ENCODE data around the gene STK26. TPM values are rescaled to one million over a fixed set of nuclear protein-coding genes. Genes with fewer than 3 reads are reported as not detected.

Gene STK26
- 10 to 100 TPM; 28.5 to 38.1 (median 34.4) TPM for total RNA-seq
- 65.3 TPM for total RNA-seq (2013)
- 78.9 to 232 (median 98.5) reads per million in 29 experiments for total RNA-seq

DNA sequence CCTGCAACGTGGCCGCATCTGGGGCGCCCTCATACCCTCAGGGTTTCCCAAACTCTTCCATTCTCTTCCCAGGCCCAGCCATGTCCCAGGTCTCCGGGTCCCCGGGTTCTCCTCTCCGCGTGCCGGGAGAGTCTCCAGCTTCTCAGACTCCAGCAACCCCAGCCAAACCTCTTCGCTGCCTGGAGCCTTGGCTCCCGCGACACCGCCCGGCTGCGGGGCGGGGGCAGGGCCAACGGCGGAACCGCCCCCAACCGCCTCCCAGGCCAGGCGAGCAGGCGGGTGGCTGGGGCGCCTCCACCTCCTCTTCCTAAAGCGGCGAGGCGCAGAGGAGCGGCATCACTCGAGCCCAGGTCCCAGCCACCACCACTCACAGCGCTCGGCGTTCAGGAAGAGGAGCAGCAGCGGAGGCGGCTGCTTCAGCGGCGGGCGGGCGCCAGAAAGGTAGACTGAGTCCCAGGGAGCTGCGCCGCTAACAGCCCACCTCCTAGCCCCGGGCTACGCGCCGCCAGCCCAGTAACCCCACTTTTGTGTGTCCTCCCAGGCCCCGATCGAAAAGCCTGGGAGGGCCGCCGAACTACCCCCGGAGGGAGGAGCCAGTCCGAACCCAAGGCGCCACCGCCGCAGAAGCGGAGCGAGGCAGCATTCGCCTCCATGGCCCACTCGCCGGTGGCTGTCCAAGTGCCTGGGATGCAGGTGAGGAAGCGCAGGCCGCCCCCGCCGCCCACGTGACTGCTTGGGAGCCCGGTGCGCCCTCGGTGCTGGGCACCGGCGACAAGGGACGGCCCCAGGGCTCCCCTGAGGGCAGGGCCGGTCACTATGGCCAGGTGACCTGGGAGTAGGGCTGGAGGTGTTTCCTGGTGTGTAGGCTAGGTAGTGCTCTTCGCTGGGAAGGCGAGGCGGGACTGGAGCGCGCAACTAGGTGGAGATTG is at the start of gene STK26:
Gene STK26, plus strand, starts transcription at position 336 of the 929 bp plus-strand sequence. Its CDS starts 316 bp downstream, at position 652.
- H3K27me3 Mint-ChIP-seq: peaks cover 0 to 17% of the 10 kb centered on the region in 2 donors
- ChIA-PET POLR2A (interaction anchor here in 1 of 2 donors (0.6 kb wide), 1 partner anchor 37 kb away, joined by 3 read pairs; no protein-coding TSS in a partner anchor), CTCF (interaction anchor here in 1 of 2 donors (1.4 kb wide), 1 partner anchor 48 kb away, joined by 7 read pairs; no protein-coding TSS in a partner anchor)
- peak within 1 kb of the TSS; percentile 86 to 88 for H3K27ac Mint-ChIP-seq
- H3K9me3 Mint-ChIP-seq: no peaks in the 10 kb centered on the region
- peak within 1 kb of the TSS; percentile 75 to 89 for H3K4me3 ChIP-seq (ENCODE audit: control insufficient read depth in 1 of 2, extremely low read depth in 1 of 2, low read length in 1 of 2)
- no peaks in the 10 kb centered on the region for H3K36me3 ChIP-seq (ENCODE audit: control insufficient read depth in 2 of 2, extremely low read depth in 1 of 2, insufficient read depth in 1 of 2, low read length in 1 of 2)
- peak within 1 kb of the TSS; percentile 87 to 93 (median 89) for H3K4me3 Mint-ChIP-seq
- WGBS (ENCODE audit: insufficient coverage): 0% methylated on average over 42 of the region's 73 CpGs
- ATAC-seq (replicated peaks in 1 of 4): peak; percentile 89 to 91 (median 90)
- H3K9me3 ChIP-seq: no peaks in the 10 kb centered on the region
- peaks cover 33 to 38% (median 36%) of the 10 kb centered on the region in 3 donors for H3K4me1 Mint-ChIP-seq
- no peaks in the 10 kb centered on the region for H3K27me3 ChIP-seq (replicated peaks in 1 of 2; ENCODE audit: control insufficient read depth in 2 of 2, extremely low read depth in 1 of 2, insufficient read depth in 2 of 2, low read length in 1 of 2)
- peaks cover 0 to 10% of the 10 kb centered on the region in 2 experiments for H3K4me1 ChIP-seq (ENCODE audit: control insufficient read depth in 1 of 2, extremely low read depth in 1 of 2, insufficient read depth in 2 of 2, low read length in 2 of 2)
- peak within 1 kb of the TSS; percentile 68 for H3K27ac ChIP-seq (ENCODE audit: low read length)
- H3K36me3 Mint-ChIP-seq: peaks cover 6% of the 10 kb centered on the region
- DNase-seq: peak; percentile 54 to 84 (median 73)

DNA sequence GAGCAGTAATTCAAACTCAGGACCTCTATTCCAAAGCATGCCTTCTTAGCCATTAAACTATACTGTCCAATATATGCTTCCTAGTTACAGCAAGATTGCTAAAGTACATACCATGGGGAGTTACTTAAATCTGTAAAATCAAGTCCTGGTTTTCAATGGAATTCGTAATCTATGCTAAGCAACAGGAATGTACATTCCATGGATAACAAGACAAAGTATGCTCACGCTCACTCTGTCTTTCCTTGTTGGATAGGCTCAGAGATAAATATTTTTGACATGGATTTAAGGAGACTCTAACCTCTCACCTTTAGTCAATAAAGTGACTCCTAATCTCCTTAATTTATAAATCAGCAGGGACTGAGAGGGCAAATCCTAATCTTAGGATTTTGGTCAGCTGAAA is 47.3 kb upstream of the STK26 start:
- Mint-ChIP-seq H3K4me1 (peaks cover 0 to 3% (median 1%) of the 10 kb centered on the region in 3 donors), H3K27ac (no peak overlapping the region), H3K27me3 (peaks cover 0 to 7% of the 10 kb centered on the region in 2 donors), H3K9me3 (no peaks in the 10 kb centered on the region), H3K36me3 (no peaks in the 10 kb centered on the region), H3K4me3 (no peak overlapping the region)
- Histone ChIP-seq H3K4me3 (ENCODE audit: control insufficient read depth in 1 of 2, extremely low read depth in 1 of 2, low read length in 1 of 2) (no peak overlapping the region), H3K36me3 (ENCODE audit: control insufficient read depth in 2 of 2, extremely low read depth in 1 of 2, insufficient read depth in 1 of 2, low read length in 1 of 2) (no peaks in the 10 kb centered on the region), H3K9me3 (no peaks in the 10 kb centered on the region), H3K27me3 (replicated peaks in 1 of 2; ENCODE audit: control insufficient read depth in 2 of 2, extremely low read depth in 1 of 2, insufficient read depth in 2 of 2, low read length in 1 of 2) (no peaks in the 10 kb centered on the region), H3K27ac (ENCODE audit: low read length) (no peak overlapping the region), H3K4me1 (ENCODE audit: control insufficient read depth in 1 of 2, extremely low read depth in 1 of 2, insufficient read depth in 2 of 2, low read length in 2 of 2) (no peaks in the 10 kb centered on the region)
- ChIA-PET POLR2A (interaction anchor here in 1 of 2 donors (0.6 kb wide), 1 partner anchor 10 kb away, joined by 3 read pairs; no protein-coding TSS in a partner anchor), CTCF (no interaction called here)
- ATAC-seq (replicated peaks in 1 of 4) (no peak), DNase-seq (no peak)
- no CpG with 5 or more reads among the region's 2 CpGs for WGBS (ENCODE audit: insufficient coverage)

DNA sequence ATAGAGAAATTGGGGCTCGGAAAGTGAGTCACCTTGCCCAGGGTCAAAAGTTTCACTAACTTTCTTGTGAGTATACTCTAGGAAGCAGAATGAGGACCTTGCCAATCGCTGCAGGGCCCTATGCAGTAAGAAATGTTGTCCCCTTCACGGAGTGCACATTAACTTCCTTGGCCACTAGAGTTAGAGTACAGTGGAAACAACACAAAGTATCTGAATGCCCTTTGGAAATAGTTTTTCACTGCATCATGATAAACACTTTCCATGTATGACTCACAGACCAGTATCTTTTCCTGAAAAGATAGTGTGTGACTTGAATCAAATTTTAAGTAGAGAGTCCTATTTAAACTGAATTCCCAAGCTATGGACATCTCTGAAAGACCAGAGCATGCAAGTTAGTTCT is 45.5 kb upstream of the STK26 start:
- ATAC-seq (replicated peaks in 1 of 4) (no peak), DNase-seq (no peak)
- H3K4me3 Mint-ChIP-seq: no peak overlapping the region
- ChIA-PET POLR2A (no interaction called here), CTCF (interaction anchor here in 1 of 2 donors (0.6 kb wide), 1 partner anchor 1705 kb away, joined by 3 read pairs; no protein-coding TSS in a partner anchor)
- peaks cover 0 to 1% of the 10 kb centered on the region in 2 experiments for H3K4me1 ChIP-seq (ENCODE audit: control insufficient read depth in 1 of 2, extremely low read depth in 1 of 2, insufficient read depth in 2 of 2, low read length in 2 of 2)
- H3K9me3 Mint-ChIP-seq: no peaks in the 10 kb centered on the region
- peaks cover 0 to 23% of the 10 kb centered on the region in 2 donors for H3K27me3 Mint-ChIP-seq
- H3K4me1 Mint-ChIP-seq: peaks cover 9 to 19% (median 16%) of the 10 kb centered on the region in 3 donors
- WGBS (ENCODE audit: insufficient coverage): no CpG with 5 or more reads among the region's 3 CpGs
- no peaks in the 10 kb centered on the region for H3K9me3 ChIP-seq
- H3K27ac Mint-ChIP-seq: no peak overlapping the region
- H3K36me3 ChIP-seq (ENCODE audit: control insufficient read depth in 2 of 2, extremely low read depth in 1 of 2, insufficient read depth in 1 of 2, low read length in 1 of 2): no peaks in the 10 kb centered on the region
- H3K4me3 ChIP-seq (ENCODE audit: control insufficient read depth in 1 of 2, extremely low read depth in 1 of 2, low read length in 1 of 2): no peak overlapping the region
- H3K27me3 ChIP-seq (replicated peaks in 1 of 2; ENCODE audit: control insufficient read depth in 2 of 2, extremely low read depth in 1 of 2, insufficient read depth in 2 of 2, low read length in 1 of 2): no peaks in the 10 kb centered on the region
- no peak overlapping the region for H3K27ac ChIP-seq (ENCODE audit: low read length)
- H3K36me3 Mint-ChIP-seq: no peaks in the 10 kb centered on the region

DNA sequence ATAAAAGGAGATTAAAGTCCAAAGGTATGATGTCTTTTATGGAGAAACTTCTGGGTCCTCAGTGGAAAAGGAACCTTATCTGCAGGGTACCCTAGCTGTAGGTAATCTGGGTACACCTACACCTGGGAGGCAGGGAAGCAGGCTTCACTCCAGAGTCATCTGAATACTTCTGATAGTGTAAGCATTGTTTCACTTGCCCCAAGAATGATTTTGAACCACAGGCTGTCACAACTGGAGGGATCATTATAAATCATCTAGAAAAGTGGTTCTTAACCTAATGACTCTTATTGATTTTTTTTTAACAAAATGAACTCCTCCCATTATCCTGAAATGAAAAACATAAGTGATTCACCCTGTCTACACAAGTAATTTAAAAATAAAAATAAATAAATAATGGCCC is 44.0 kb upstream of the STK26 start:
- no peak overlapping the region for H3K4me3 Mint-ChIP-seq
- ATAC-seq (replicated peaks in 1 of 4) (no peak), DNase-seq (no peak)
- no peak overlapping the region for H3K27ac Mint-ChIP-seq
- no peaks in the 10 kb centered on the region for H3K9me3 ChIP-seq
- H3K27me3 ChIP-seq (replicated peaks in 1 of 2; ENCODE audit: control insufficient read depth in 2 of 2, extremely low read depth in 1 of 2, insufficient read depth in 2 of 2, low read length in 1 of 2): no peaks in the 10 kb centered on the region
- ChIA-PET CTCF (interaction anchor here in 1 of 2 donors (0.8 kb wide), 1 partner anchor 10 kb away, joined by 3 read pairs; no protein-coding TSS in a partner anchor), POLR2A (no interaction called here)
- H3K36me3 Mint-ChIP-seq: no peaks in the 10 kb centered on the region
- H3K4me3 ChIP-seq (ENCODE audit: control insufficient read depth in 1 of 2, extremely low read depth in 1 of 2, low read length in 1 of 2): no peak overlapping the region
- no peaks in the 10 kb centered on the region for H3K9me3 Mint-ChIP-seq
- no peak overlapping the region for H3K27ac ChIP-seq (ENCODE audit: low read length)
- peaks cover 0 to 29% of the 10 kb centered on the region in 2 donors for H3K27me3 Mint-ChIP-seq
- H3K4me1 ChIP-seq (ENCODE audit: control insufficient read depth in 1 of 2, extremely low read depth in 1 of 2, insufficient read depth in 2 of 2, low read length in 2 of 2): peaks cover 3 to 10% of the 10 kb centered on the region in 2 experiments
- no peaks in the 10 kb centered on the region for H3K36me3 ChIP-seq (ENCODE audit: control insufficient read depth in 2 of 2, extremely low read depth in 1 of 2, insufficient read depth in 1 of 2, low read length in 1 of 2)
- H3K4me1 Mint-ChIP-seq: peaks cover 19 to 27% (median 26%) of the 10 kb centered on the region in 3 donors

DNA sequence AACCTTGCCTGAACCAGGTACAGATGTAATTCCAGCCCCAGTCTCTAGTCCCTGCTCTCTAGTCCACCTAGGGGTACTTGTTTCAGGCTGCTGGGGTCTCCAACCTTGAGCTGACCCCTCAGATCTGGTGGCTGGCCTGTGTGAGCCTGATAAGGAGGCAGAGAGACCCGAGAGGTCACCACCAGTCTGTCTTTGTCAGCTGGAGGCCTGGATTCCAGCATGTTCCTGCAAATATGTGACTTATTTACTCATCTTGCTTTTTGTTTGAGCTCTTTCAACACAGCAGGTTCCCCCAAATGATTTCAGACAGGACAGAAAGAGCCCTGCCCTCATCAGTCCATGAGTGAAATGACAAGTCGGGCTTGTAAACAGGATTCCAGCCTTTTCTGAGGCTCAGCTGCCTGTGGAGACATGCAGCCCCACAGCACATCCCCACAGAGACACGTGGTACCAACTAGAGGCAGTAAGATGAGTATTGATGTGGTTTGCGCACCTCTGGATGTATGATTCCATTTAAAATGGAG is 37.5 kb upstream of the STK26 start:
- DNase-seq (peak in 8 of 35 experiments; percentile 0 to 28 (median 3)), ATAC-seq (replicated peaks in 1 of 4) (peak in 3 of 4 experiments; percentile 15 to 23 (median 22))
- CTCF ChIA-PET: no interaction called here
- peaks cover 0 to 1% (median 0%) of the 10 kb centered on the region in 3 donors for H3K9me3 Mint-ChIP-seq
- H3K36me3 Mint-ChIP-seq: no peaks in the 10 kb centered on the region
- POLR2A ChIA-PET: interaction anchor here in 1 of 2 donors (0.6 kb wide), 1 partner anchor 9 kb away, joined by 3 read pairs; no protein-coding TSS in a partner anchor
- no peaks in the 10 kb centered on the region for H3K27me3 ChIP-seq (replicated peaks in 1 of 2; ENCODE audit: control insufficient read depth in 2 of 2, extremely low read depth in 1 of 2, insufficient read depth in 2 of 2, low read length in 1 of 2)
- peak overlapping the region; percentile 91 to 94 for H3K27ac Mint-ChIP-seq
- no CpG with 5 or more reads among the region's 4 CpGs for WGBS (ENCODE audit: insufficient coverage)
- H3K4me3 Mint-ChIP-seq: peak overlapping the region in 1 of 3 donors; percentile 68
- no peak overlapping the region for H3K4me3 ChIP-seq (ENCODE audit: control insufficient read depth in 1 of 2, extremely low read depth in 1 of 2, low read length in 1 of 2)
- H3K36me3 ChIP-seq (ENCODE audit: control insufficient read depth in 2 of 2, extremely low read depth in 1 of 2, insufficient read depth in 1 of 2, low read length in 1 of 2): no peaks in the 10 kb centered on the region
- no peaks in the 10 kb centered on the region for H3K9me3 ChIP-seq
- peaks cover 37 to 40% of the 10 kb centered on the region in 2 experiments for H3K4me1 ChIP-seq (ENCODE audit: control insufficient read depth in 1 of 2, extremely low read depth in 1 of 2, insufficient read depth in 2 of 2, low read length in 2 of 2)
- peaks cover 0 to 37% of the 10 kb centered on the region in 2 donors for H3K27me3 Mint-ChIP-seq
- peaks cover 65 to 83% (median 67%) of the 10 kb centered on the region in 3 donors for H3K4me1 Mint-ChIP-seq
- H3K27ac ChIP-seq (ENCODE audit: low read length): peak overlapping the region; percentile 87

DNA sequence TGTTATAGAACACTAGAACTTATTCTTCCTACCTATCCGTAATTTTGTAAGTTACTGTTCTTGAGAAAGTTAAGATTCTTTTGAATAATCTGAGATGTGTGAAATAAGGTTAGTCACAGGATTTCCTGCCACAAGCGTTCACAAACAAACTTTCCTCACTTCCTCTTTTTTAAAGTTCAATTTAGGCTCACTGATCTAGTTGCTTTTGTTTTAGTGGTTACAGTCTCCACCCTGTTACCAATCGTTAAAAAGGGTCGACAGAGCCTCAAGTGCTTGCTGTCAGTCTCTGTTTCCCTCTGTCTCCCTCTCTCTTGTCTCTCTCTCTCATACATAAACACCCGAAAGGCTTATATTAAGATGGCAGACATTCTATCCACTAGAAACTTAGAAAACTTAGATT is 35.9 kb upstream of the STK26 start:
- DNase-seq (peak in 28 of 35 experiments; percentile 0 to 69 (median 17)), ATAC-seq (replicated peaks in 1 of 4) (peak; percentile 90 to 96 (median 94))
- CTCF ChIA-PET: no interaction called here
- no CpG with 5 or more reads among the region's 5 CpGs for WGBS (ENCODE audit: insufficient coverage)
- Histone ChIP-seq H3K27me3 (replicated peaks in 1 of 2; ENCODE audit: control insufficient read depth in 2 of 2, extremely low read depth in 1 of 2, insufficient read depth in 2 of 2, low read length in 1 of 2) (no peaks in the 10 kb centered on the region), H3K9me3 (no peaks in the 10 kb centered on the region), H3K36me3 (ENCODE audit: control insufficient read depth in 2 of 2, extremely low read depth in 1 of 2, insufficient read depth in 1 of 2, low read length in 1 of 2) (no peaks in the 10 kb centered on the region), H3K27ac (ENCODE audit: low read length) (peak overlapping the region; percentile 87), H3K4me3 (ENCODE audit: control insufficient read depth in 1 of 2, extremely low read depth in 1 of 2, low read length in 1 of 2) (no peak overlapping the region), H3K4me1 (ENCODE audit: control insufficient read depth in 1 of 2, extremely low read depth in 1 of 2, insufficient read depth in 2 of 2, low read length in 2 of 2) (peaks cover 37 to 40% of the 10 kb centered on the region in 2 experiments)
- Mint-ChIP-seq H3K27me3 (peaks cover 0 to 37% of the 10 kb centered on the region in 2 donors), H3K9me3 (peaks cover 0 to 5% (median 0%) of the 10 kb centered on the region in 3 donors), H3K27ac (peak overlapping the region; percentile 91 to 99), H3K36me3 (no peaks in the 10 kb centered on the region), H3K4me1 (peaks cover 58 to 70% (median 64%) of the 10 kb centered on the region in 3 donors), H3K4me3 (peak overlapping the region; percentile 46 to 66 (median 65))
- POLR2A ChIA-PET: no interaction called here
